ENCODE measurements around the gene CENPQ. TPM values are rescaled to one million over a fixed set of nuclear protein-coding genes. Genes with fewer than 3 reads are reported as not detected.

Gene CENPQ
- total and polyA plus RNA-seq, 2 of the 13 experiments (the other 11 are each of a cell fraction or from before 2014, with no cell fraction given) = 9.1 to 20.1 TPM

- TF ChIP-seq ZNF207 (IDR thresholded peaks at IDR 0.05; ENCODE audit: borderline replicate concordance) (no peak), HOXA3 (CRISPR knock-in tag; IDR thresholded peaks at IDR 0.05) (no peak), CSRNP1 (CRISPR knock-in tag; IDR thresholded peaks at IDR 0.05) (no peak), ZNF781 (CRISPR knock-in tag; IDR thresholded peaks at IDR 0.05; ENCODE audit: borderline replicate concordance, not compliant biosample characterization) (no peak), MYPOP (CRISPR knock-in tag; IDR thresholded peaks at IDR 0.05) (no peak), POLR2AphosphoS5 (IDR thresholded peaks at IDR 0.05; ENCODE audit: low read depth, low read length) (no peak), GATA4 (IDR thresholded peaks at IDR 0.05; ENCODE audit: borderline replicate concordance, low read depth) (no peak)
Measured at GRCh38 chr6:49509342-49509741, 46.2 kb downstream of the CENPQ start (continued).

GRCh38 chr6:49513153-49513989 lies 50.2 kb downstream of the CENPQ start:
- Histone ChIP-seq H3K27me3 (ENCODE audit: control insufficient read depth in 1 of 2, insufficient read depth in 2 of 2, low read length in 2 of 2) (no peaks in the 10 kb centered on the region), H3K36me3 (replicated peaks in 1 of 2; ENCODE audit: control insufficient read depth in 1 of 2, insufficient read depth in 2 of 2, low read length in 2 of 2) (no peaks in the 10 kb centered on the region), H4K20me1 (ENCODE audit: insufficient read depth, low read length) (no peaks in the 10 kb centered on the region), H3K79me2 (ENCODE audit: insufficient read depth, low read length) (no peaks in the 10 kb centered on the region), H3K9ac (ENCODE audit: insufficient read depth, low read depth, low read length) (no peak overlapping the region), H3K27ac (ENCODE audit: extremely low read length, insufficient read depth, low read length) (peak overlapping the region; percentile 62), H3K9me3 (ENCODE audit: low read length) (no peaks in the 10 kb centered on the region), H2AFZ (ENCODE audit: low read length) (no peak overlapping the region), H3K4me2 (ENCODE audit: low read depth, low read length) (peak overlapping the region; percentile 43), H3K4me3 (replicated peaks in 1 of 3; ENCODE audit: insufficient read depth in 1 of 3, low read depth in 2 of 3, low read length in 3 of 3) (no peak overlapping the region), H3K4me1 (ENCODE audit: insufficient read depth, low read length) (peaks cover 51% of the 10 kb centered on the region)
- DNase-seq (ENCODE audit: low spot score) = peak; percentile 58
- no TSS peak for BruUV-seq (replicated peaks)
- ChIA-PET POLR2A (no interaction called here), CTCF (ENCODE audit: low intra/inter-chr PET ratio, low total read pairs) (interaction anchor here (1.3 kb wide), 1 partner anchor 18 kb away, joined by 3 read pairs; no protein-coding TSS in a partner anchor)
- 3% methylated on average over 2 of the region's 2 CpGs for WGBS (ENCODE audit: low lambda C conversion rate)
- in situ Hi-C loops (cut with HindIII; ENCODE audit: extremely low pct_ligation_motif_present, low pct_unique_long_range_greater_than_20kb) = no loop called here
- ATAC-seq = peak; percentile 72
- no peak for FAIRE-seq
- intact Hi-C loops (cut with micrococcal nuclease; ENCODE audit: unreplicated experiment) = no loop called here
- TF ChIP-seq ZNF556 (CRISPR knock-in tag; IDR thresholded peaks at IDR 0.05; ENCODE audit: borderline replicate concordance) (no peak), HMGA1 (CRISPR knock-in tag; conservative IDR thresholded peaks at IDR 0.05) (no peak), GABPB1 (CRISPR knock-in tag; IDR thresholded peaks at IDR 0.05) (no peak), HOXA9 (CRISPR knock-in tag; IDR thresholded peaks at IDR 0.05; ENCODE audit: borderline replicate concordance) (no peak), ZZZ3 (CRISPR knock-in tag; IDR thresholded peaks at IDR 0.05; ENCODE audit: borderline replicate concordance) (no peak), FOXO4 (CRISPR knock-in tag; conservative IDR thresholded peaks at IDR 0.05) (no peak), TEF (CRISPR knock-in tag; IDR thresholded peaks at IDR 0.05) (0 out of 2 replicates have a peak, but pooled peaks have one; percentile 30), PCBP2 (optimal IDR thresholded peaks at IDR 0.05; ENCODE audit: low read depth, low read length, poor library complexity, severe bottlenecking) (no peak), PAX8 (CRISPR knock-in tag; IDR thresholded peaks at IDR 0.05; ENCODE audit: borderline replicate concordance) (no peak), ZNF496 (CRISPR knock-in tag; IDR thresholded peaks at IDR 0.05; ENCODE audit: insufficient replicate concordance) (no peak), YEATS4 (CRISPR knock-in tag; IDR thresholded peaks at IDR 0.05; ENCODE audit: borderline replicate concordance) (no peak)
